SU-DHL-6 (cell line): Measurements from ENCODE around the gene CLEC16A.

Experiments used
- H2AFZ ChIP-seq: fragments of 200-600 bp; sonication (generic); 2 replicates; pipeline ENCODE4 v1.6.1; 2014; ENCODE audit warnings: low read depth, mild to moderate bottlenecking, moderate library complexity, mixed read lengths, antibody characterized with exemption, low read length; ENCODE audit not compliant: severe bottlenecking
- H3F3A ChIP-seq: fragments of 200-600 bp; shearing (Covaris generic); 2 replicates; pipeline ENCODE4 v1.6.0; 2016; ENCODE audit warnings: antibody characterized with exemption, mild to moderate bottlenecking; ENCODE audit not compliant: insufficient read depth
- H3K27ac ChIP-seq: fragments of 200-600 bp; sonication (generic); 2 replicates; pipeline ENCODE4 v1.5.1; 2016; ENCODE audit warnings: low read depth, mild to moderate bottlenecking, low read length, moderate library complexity, mixed read lengths
- H3K27me3 ChIP-seq: fragments of 200-600 bp; sonication (generic), shearing (Covaris generic); 2 replicates; pipeline ENCODE4 v1.6.0; 2014; ENCODE audit warnings: mild to moderate bottlenecking, low read length
- H3K36me3 ChIP-seq: fragments of 200-600 bp; sonication (generic); 2 replicates; pipeline ENCODE4 v1.6.1; 2014; ENCODE audit warnings: mild to moderate bottlenecking, low read length, mixed read lengths
- H3K4me2 ChIP-seq: fragments of 300-600, 200-600 bp; shearing (Covaris generic), sonication (generic); 2 replicates; pipeline ENCODE4 v1.6.0; 2014; ENCODE audit warnings: low read length, low read depth, mild to moderate bottlenecking; ENCODE audit not compliant: poor library complexity, severe bottlenecking
- H3K4me3 ChIP-seq: fragments of 200-600 bp; sonication (generic); 2 replicates; pipeline ENCODE4 v1.5.1; 2014; ENCODE audit warnings: antibody characterized with exemption, low read length, mild to moderate bottlenecking, mixed read lengths; ENCODE audit not compliant: insufficient read depth, poor library complexity, severe bottlenecking
- H3K79me2 ChIP-seq: fragments of 200-600 bp; sonication (generic); 2 replicates; pipeline ENCODE4 v1.6.1; 2014; ENCODE audit warnings: mild to moderate bottlenecking, low read length, moderate library complexity; ENCODE audit not compliant: insufficient read depth
- H3K9ac ChIP-seq: fragments of 200-600 bp; sonication (generic); 2 replicates; pipeline ENCODE4 v1.7.0; 2014; ENCODE audit warnings: mild to moderate bottlenecking, low read length
- H3K9me2 ChIP-seq: fragments of 200-600 bp; sonication (generic); replicated peaks from 2 replicates; pipeline ENCODE4 v1.6.1; 2014; ENCODE audit warnings: low read length; ENCODE audit not compliant: insufficient read depth
- H3K9me3 ChIP-seq: fragments of 200-600 bp; sonication (generic); 2 replicates; pipeline ENCODE4 v1.6.1; 2014; ENCODE audit warnings: low read length, mixed read lengths; ENCODE audit not compliant: insufficient read depth
- H4K20me1 ChIP-seq: fragments of 200-600 bp; sonication (generic); 2 replicates; pipeline ENCODE4 v1.6.1; 2014; ENCODE audit warnings: low read depth, mild to moderate bottlenecking, antibody characterized with exemption, low read length, moderate library complexity, mixed read lengths
- EZH2phosphoT487 ChIP-seq: fragments of 200-600 bp; sonication (generic), shearing (Covaris generic); conservative IDR thresholded peaks from 2 replicates; pipeline ENCODE4 v1.6.1; 2018; ENCODE audit warnings: mild to moderate bottlenecking, antibody characterized with exemption, low read length, moderate library complexity, mixed read lengths
- TF ChIP-seq, protein P1 (sequence below): fragments of 200-600 bp; sonication (generic); IDR thresholded peaks from one replicate; pipeline ENCODE4 v1.5.1; 2017; ENCODE audit warnings: antibody characterized with exemption, mild to moderate bottlenecking, low read length, moderate library complexity; ENCODE audit not compliant: insufficient read depth, poor library complexity, severe bottlenecking

The CLEC16A gene

DNA sequence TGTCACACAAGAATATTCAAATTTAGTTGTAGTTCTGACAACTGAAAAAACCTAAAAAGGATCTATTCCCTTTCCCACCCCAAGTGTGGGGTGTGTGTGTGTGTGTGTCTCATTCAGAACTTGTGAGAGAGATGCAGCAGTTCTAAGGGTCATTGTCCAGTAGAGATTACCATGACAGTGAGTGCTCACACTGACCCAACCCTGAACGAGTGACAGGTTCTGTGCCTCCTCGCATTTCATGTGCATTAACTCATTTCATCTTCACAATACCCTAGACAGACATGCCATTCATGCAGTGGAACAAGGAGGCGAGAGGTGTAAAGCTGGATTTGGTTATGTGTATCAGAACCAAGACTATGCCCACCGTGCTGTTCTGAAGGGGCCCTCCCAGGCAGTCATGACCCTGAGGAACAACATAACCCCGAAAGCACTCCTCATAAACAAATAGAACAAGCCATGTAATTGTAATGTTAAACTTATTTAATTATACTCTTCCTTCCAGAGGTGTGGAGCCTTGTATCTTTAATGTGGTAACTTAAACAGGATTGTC, 102.1 kb downstream of the CLEC16A start:
- no peak overlapping the region for H3K4me2 ChIP-seq
- 0 out of 2 replicates have a peak, but pooled peaks cover 4% of the 10 kb centered on the region for H3K36me3 ChIP-seq
- no peaks in the 10 kb centered on the region for H3K27me3 ChIP-seq
- H3K9me2 ChIP-seq = no peaks in the 10 kb centered on the region
- no peaks in the 10 kb centered on the region for H3K79me2 ChIP-seq
- H2AFZ ChIP-seq = no peak overlapping the region
- H3K27ac ChIP-seq = no peak overlapping the region
- no peak overlapping the region for H3K4me3 ChIP-seq
- TF ChIP-seq, protein P1, sequence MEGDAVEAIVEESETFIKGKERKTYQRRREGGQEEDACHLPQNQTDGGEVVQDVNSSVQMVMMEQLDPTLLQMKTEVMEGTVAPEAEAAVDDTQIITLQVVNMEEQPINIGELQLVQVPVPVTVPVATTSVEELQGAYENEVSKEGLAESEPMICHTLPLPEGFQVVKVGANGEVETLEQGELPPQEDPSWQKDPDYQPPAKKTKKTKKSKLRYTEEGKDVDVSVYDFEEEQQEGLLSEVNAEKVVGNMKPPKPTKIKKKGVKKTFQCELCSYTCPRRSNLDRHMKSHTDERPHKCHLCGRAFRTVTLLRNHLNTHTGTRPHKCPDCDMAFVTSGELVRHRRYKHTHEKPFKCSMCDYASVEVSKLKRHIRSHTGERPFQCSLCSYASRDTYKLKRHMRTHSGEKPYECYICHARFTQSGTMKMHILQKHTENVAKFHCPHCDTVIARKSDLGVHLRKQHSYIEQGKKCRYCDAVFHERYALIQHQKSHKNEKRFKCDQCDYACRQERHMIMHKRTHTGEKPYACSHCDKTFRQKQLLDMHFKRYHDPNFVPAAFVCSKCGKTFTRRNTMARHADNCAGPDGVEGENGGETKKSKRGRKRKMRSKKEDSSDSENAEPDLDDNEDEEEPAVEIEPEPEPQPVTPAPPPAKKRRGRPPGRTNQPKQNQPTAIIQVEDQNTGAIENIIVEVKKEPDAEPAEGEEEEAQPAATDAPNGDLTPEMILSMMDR = no peak
- no peak for TF ChIP-seq EZH2phosphoT487
- no peak overlapping the region for H3K9ac ChIP-seq
- no peaks in the 10 kb centered on the region for H4K20me1 ChIP-seq
- no peaks in the 10 kb centered on the region for H3K9me3 ChIP-seq
- H3F3A ChIP-seq = no peaks in the 10 kb centered on the region

DNA sequence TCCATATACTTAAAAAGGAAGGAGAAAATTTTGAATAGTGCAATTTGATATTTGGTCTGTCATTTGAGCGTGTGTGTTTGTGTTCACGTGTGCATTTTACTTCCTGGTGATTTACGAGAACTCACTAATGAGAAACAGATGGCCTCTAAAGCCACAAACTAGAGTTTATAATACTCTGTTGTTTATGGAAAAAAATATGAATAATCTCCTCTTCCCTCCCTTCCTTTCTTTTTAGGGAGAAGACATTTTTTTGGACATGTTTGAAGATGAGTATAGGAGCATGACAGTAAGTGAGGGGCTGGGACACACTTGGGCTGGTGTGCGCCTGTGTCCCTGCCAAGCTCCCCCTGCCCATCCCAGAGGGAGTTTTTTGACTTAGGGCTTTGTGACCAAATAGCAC, 102.7 kb downstream of the CLEC16A start:
- no peak overlapping the region for H3K4me2 ChIP-seq
- no peak overlapping the region for H2AFZ ChIP-seq
- no peak for TF ChIP-seq EZH2phosphoT487
- TF ChIP-seq, protein P1 = no peak
- H3K9me2 ChIP-seq = no peaks in the 10 kb centered on the region
- H3K4me3 ChIP-seq = no peak overlapping the region
- H3K27ac ChIP-seq = no peak overlapping the region
- H3K79me2 ChIP-seq = no peaks in the 10 kb centered on the region
- H3K9ac ChIP-seq = no peak overlapping the region
- no peaks in the 10 kb centered on the region for H4K20me1 ChIP-seq
- no peaks in the 10 kb centered on the region for H3K9me3 ChIP-seq
- H3F3A ChIP-seq = no peaks in the 10 kb centered on the region
- H3K36me3 ChIP-seq = 0 out of 2 replicates have a peak, but pooled peaks cover 4% of the 10 kb centered on the region
- H3K27me3 ChIP-seq = no peaks in the 10 kb centered on the region

DNA sequence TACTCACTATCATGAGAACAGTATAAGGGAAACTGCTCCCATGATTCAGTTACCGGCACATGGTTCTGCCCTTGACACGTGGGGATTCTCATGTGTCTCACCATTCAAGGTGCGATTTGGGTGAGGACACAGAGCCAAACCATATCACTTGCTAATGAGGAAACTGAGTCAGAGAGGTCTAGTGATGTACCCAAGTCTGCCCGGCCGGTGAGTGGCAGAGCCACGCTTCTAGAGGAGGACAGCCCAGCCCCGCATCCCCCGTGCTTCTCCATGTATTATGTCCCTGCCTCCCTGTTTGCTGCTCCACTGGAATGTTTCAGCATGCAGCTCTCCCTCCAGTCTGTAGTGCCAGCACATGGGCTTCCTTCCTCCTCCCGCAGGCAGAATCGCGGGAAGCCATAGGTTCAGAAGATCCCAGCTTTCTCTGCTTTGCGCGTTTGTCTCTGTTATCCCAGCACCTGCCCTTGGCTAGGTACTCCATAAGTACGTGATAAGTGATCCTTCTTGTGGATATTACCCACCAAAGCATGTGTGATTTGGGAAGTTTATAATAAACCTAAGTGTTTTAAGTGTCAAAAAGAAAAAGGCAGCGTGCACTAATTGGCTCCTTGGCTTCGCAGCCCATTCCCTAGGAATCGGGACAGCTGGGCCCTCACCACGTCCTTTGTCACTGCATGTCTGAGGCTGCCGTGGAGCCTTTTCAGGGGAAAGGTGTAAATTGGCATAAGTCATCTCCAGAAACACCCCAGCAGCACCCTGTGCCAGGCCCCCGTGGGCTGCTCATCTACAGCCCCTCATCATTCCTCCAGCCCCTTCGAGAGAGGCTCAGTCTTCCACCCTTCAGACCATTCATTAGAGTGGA, 103.8 kb downstream of the CLEC16A start:
- no peaks in the 10 kb centered on the region for H3F3A ChIP-seq
- H3K79me2 ChIP-seq = no peaks in the 10 kb centered on the region
- H3K9ac ChIP-seq = no peak overlapping the region
- no peaks in the 10 kb centered on the region for H3K27me3 ChIP-seq
- no peak overlapping the region for H3K4me3 ChIP-seq
- TF ChIP-seq, protein P1 = no peak
- TF ChIP-seq EZH2phosphoT487 = no peak
- 0 out of 2 replicates have a peak, but pooled peaks cover 4% of the 10 kb centered on the region for H3K36me3 ChIP-seq
- H4K20me1 ChIP-seq = no peaks in the 10 kb centered on the region
- H3K9me3 ChIP-seq = no peaks in the 10 kb centered on the region
- H3K9me2 ChIP-seq = no peaks in the 10 kb centered on the region
- no peak overlapping the region for H3K27ac ChIP-seq
- no peak overlapping the region for H3K4me2 ChIP-seq
- H2AFZ ChIP-seq = no peak overlapping the region
